HG03196 (cell line): Measurements from ENCODE around the gene NCCRP1.

Source experiments
- ATAC-seq: cut with Tn5 transposase; IDR thresholded peaks from one replicate; pipeline ENCODE4 v1.9.1; 2021; ENCODE audit not compliant: unreplicated experiment

NCCRP1 gene

GRCh38 chr19:39164289-39164688 is 32.5 kb upstream of the NCCRP1 start:
- no peak for ATAC-seq

GRCh38 chr19:39165857-39166256 is 30.9 kb upstream of the NCCRP1 start:
- no peak for ATAC-seq

GRCh38 chr19:39166571-39167391 is 30.0 kb upstream of the NCCRP1 start:
- ATAC-seq: no peak

- no peak for ATAC-seq
These were observed 29.1 kb upstream of the NCCRP1 start for GRCh38 chr19:39167461-39168257.

- ATAC-seq: no peak
These were observed 28.3 kb upstream of the NCCRP1 start for GRCh38 chr19:39168258-39169142.

GRCh38 chr19:39169143-39169810 is 27.5 kb upstream of the NCCRP1 start:
- ATAC-seq: no peak

GRCh38 chr19:39170386-39171231 is 26.2 kb upstream of the NCCRP1 start:
- ATAC-seq: no peak

GRCh38 chr19:39171479-39172465 is 25.0 kb upstream of the NCCRP1 start:
- no peak for ATAC-seq

GRCh38 chr19:39172700-39173501 is 23.9 kb upstream of the NCCRP1 start:
- no peak for ATAC-seq

- no peak for ATAC-seq
These were observed 23.2 kb upstream of the NCCRP1 start for GRCh38 chr19:39173502-39173991.

GRCh38 chr19:39174142-39174541 is 22.6 kb upstream of the NCCRP1 start:
- no peak for ATAC-seq

- ATAC-seq: no peak
These were observed 21.9 kb upstream of the NCCRP1 start for GRCh38 chr19:39174558-39175544.

- no peak for ATAC-seq
These were observed 21.2 kb upstream of the NCCRP1 start for GRCh38 chr19:39175564-39175963.

GRCh38 chr19:39177110-39177699 is 19.6 kb upstream of the NCCRP1 start:
- ATAC-seq: no peak

- ATAC-seq: no peak
These were observed 19.0 kb upstream of the NCCRP1 start for GRCh38 chr19:39177736-39178135.
